Measurements from ENCODE around the gene CLDN34.

Gene CLDN34

GRCh38 chrX:10017872-10018271, 50.7 kb downstream of the CLDN34 start:
- no peak for DNase-seq

Measured in NCI-H774 (cell line).